ENCODE measurements around the gene HOXC11. TPM values are rescaled to one million over a fixed set of nuclear protein-coding genes. Genes with fewer than 3 reads are reported as not detected.

HOXC11 gene
- total RNA-seq, 1 experiment from 2014 or later: 2.2 TPM

- no peak overlapping the region for H3K4me3 ChIP-seq (ENCODE audit: low read depth, low read length)
- Mint-ChIP-seq H3K27me3 (ENCODE audit: insufficient read depth, unreplicated experiment) (no peaks in the 10 kb centered on the region), H3K4me1 (ENCODE audit: low read depth, unreplicated experiment) (peaks cover 28% of the 10 kb centered on the region), H3K4me3 (ENCODE audit: unreplicated experiment) (peak overlapping the region; percentile 48), H3K9me3 (ENCODE audit: unreplicated experiment) (no peaks in the 10 kb centered on the region), H3K27ac (ENCODE audit: unreplicated experiment) (no peak overlapping the region), H3K36me3 (ENCODE audit: insufficient read depth, unreplicated experiment) (peaks cover 9% of the 10 kb centered on the region)
- no TSS peak for BruUV-seq (replicated peaks)
- no peaks in the 10 kb centered on the region for H3K27me3 ChIP-seq (replicated peaks; ENCODE audit: control insufficient read depth, insufficient read depth, low read length)
- intact Hi-C loops (cut with micrococcal nuclease; ENCODE audit: unreplicated experiment): loop anchor here (1.0 kb wide), 1 partner anchor 215 kb away; no protein-coding TSS in a partner anchor
- H3K36me3 ChIP-seq (ENCODE audit: control insufficient read depth, insufficient read depth, low read length): no peaks in the 10 kb centered on the region; the same call in 1 of the 2 replicates
- POLR2A ChIA-PET: no interaction called here
- H3K9me3 ChIP-seq: no peaks in the 10 kb centered on the region
- no peak for DNase-seq
- no peak for TF ChIP-seq CTCF (IDR thresholded peaks at IDR 0.05; ENCODE audit: insufficient read depth in 1 of 2, low read depth in 1 of 2, low read length in 1 of 2, severe bottlenecking in 1 of 2, unreplicated experiment in 1 of 2)
- CTCF ChIA-PET: interaction anchor here (1.9 to 2.4 kb wide), 2 partner anchors 48 to 222 kb away, joined by 8 to 15 read pairs; partner anchors contain the start of gene HOXC13
- peaks cover 42% of the 10 kb centered on the region for H3K4me1 ChIP-seq
Observed at GRCh38 chr12:53985994-53986685, 13.2 kb downstream of the HOXC11 start.

GRCh38 chr12:53986686-53987483 lies 14.0 kb downstream of the HOXC11 start:
- no peak overlapping the region for H3K27ac Mint-ChIP-seq (ENCODE audit: unreplicated experiment)
- Histone ChIP-seq H3K9me3 (no peaks in the 10 kb centered on the region), H3K4me3 (ENCODE audit: low read depth, low read length) (no peak overlapping the region), H3K27me3 (replicated peaks; ENCODE audit: control insufficient read depth, insufficient read depth, low read length) (no peaks in the 10 kb centered on the region), H3K4me1 (peaks cover 42% of the 10 kb centered on the region), H3K36me3 (ENCODE audit: control insufficient read depth, insufficient read depth, low read length) (no peaks in the 10 kb centered on the region; the same call in 1 of the 2 replicates)
- H3K4me1 Mint-ChIP-seq (ENCODE audit: low read depth, unreplicated experiment): peaks cover 28% of the 10 kb centered on the region
- no peak for DNase-seq
- BruUV-seq (replicated peaks): no TSS peak
- intact Hi-C loops (cut with micrococcal nuclease; ENCODE audit: unreplicated experiment): no loop called here
- H3K27me3 Mint-ChIP-seq (ENCODE audit: insufficient read depth, unreplicated experiment): no peaks in the 10 kb centered on the region
- TF ChIP-seq CTCF (IDR thresholded peaks at IDR 0.05; ENCODE audit: insufficient read depth in 1 of 2, low read depth in 1 of 2, low read length in 1 of 2, severe bottlenecking in 1 of 2, unreplicated experiment in 1 of 2): no peak
- H3K9me3 Mint-ChIP-seq (ENCODE audit: unreplicated experiment): no peaks in the 10 kb centered on the region
- ChIA-PET POLR2A (no interaction called here), CTCF (interaction anchor here (1.2 to 2.4 kb wide), 4 partner anchors 10 to 221 kb away, joined by 4 to 15 read pairs (median 8); partner anchors contain the start of gene HOXC13)
- no peak overlapping the region for H3K4me3 Mint-ChIP-seq (ENCODE audit: unreplicated experiment)
- peaks cover 9% of the 10 kb centered on the region for H3K36me3 Mint-ChIP-seq (ENCODE audit: insufficient read depth, unreplicated experiment)

GRCh38 chr12:53987787-53988230 lies 14.9 kb downstream of the HOXC11 start:
- no peaks in the 10 kb centered on the region for H3K27me3 ChIP-seq (replicated peaks; ENCODE audit: control insufficient read depth, insufficient read depth, low read length)
- H3K27me3 Mint-ChIP-seq (ENCODE audit: insufficient read depth, unreplicated experiment): no peaks in the 10 kb centered on the region
- DNase-seq: no peak
- H3K4me3 ChIP-seq (ENCODE audit: low read depth, low read length): no peak overlapping the region
- ChIA-PET CTCF (interaction anchor here (0.5 to 1.9 kb wide), 15 partner anchors 9 to 1694 kb away, joined by 3 to 8 read pairs (median 4); partner anchors contain the start of gene HOXC8), POLR2A (interaction anchor here (0.6 kb wide), 1 partner anchor 186 kb away, joined by 8 read pairs; no protein-coding TSS in a partner anchor)
- H3K4me3 Mint-ChIP-seq (ENCODE audit: unreplicated experiment): no peak overlapping the region
- no peaks in the 10 kb centered on the region for H3K9me3 ChIP-seq
- H3K4me1 ChIP-seq: peaks cover 42% of the 10 kb centered on the region
- intact Hi-C loops (cut with micrococcal nuclease; ENCODE audit: unreplicated experiment): loop anchor here (2.0 kb wide), 1 partner anchor 221 kb away; no protein-coding TSS in a partner anchor
- H3K36me3 ChIP-seq (ENCODE audit: control insufficient read depth, insufficient read depth, low read length): no peaks in the 10 kb centered on the region
- TF ChIP-seq CTCF (IDR thresholded peaks at IDR 0.05; ENCODE audit: insufficient read depth in 1 of 2, low read depth in 1 of 2, low read length in 1 of 2, severe bottlenecking in 1 of 2, unreplicated experiment in 1 of 2): no peak
- H3K27ac Mint-ChIP-seq (ENCODE audit: unreplicated experiment): no peak overlapping the region
- H3K36me3 Mint-ChIP-seq (ENCODE audit: insufficient read depth, unreplicated experiment): peaks cover 9% of the 10 kb centered on the region
- BruUV-seq (replicated peaks): no TSS peak
- H3K4me1 Mint-ChIP-seq (ENCODE audit: low read depth, unreplicated experiment): peaks cover 28% of the 10 kb centered on the region
- no peaks in the 10 kb centered on the region for H3K9me3 Mint-ChIP-seq (ENCODE audit: unreplicated experiment)
